Colonic mucosa (tissue), 4 donors: Measurements from ENCODE around the gene CASP6. TPM values are rescaled to one million over a fixed set of nuclear protein-coding genes. Genes with fewer than 3 reads are reported as not detected.

Experiments
- DNase-seq: peaks from one replicate; pipeline ENCODE4 v3.0.0-alpha.2; 2020
- H3K27ac ChIP-seq: fragments of 200-600 bp; one replicate; pipeline ENCODE4 v1.8.0; 2021
- H3K27me3 ChIP-seq: fragments of 200-600 bp; one replicate; pipeline ENCODE4 v1.8.0; 2021
- H3K36me3 ChIP-seq: fragments of 200-600 bp; one replicate; pipeline ENCODE4 v1.8.0; 2021
- H3K4me1 ChIP-seq: fragments of 200-600 bp; one replicate; pipeline ENCODE4 v1.8.0; 2021; ENCODE audit warnings: mild to moderate bottlenecking
- H3K4me3 ChIP-seq: fragments of 200-600 bp; one replicate; pipeline ENCODE4 v1.8.0; 2021
- H3K9ac ChIP-seq, 2 donors: one replicate each; pipeline ENCODE4 v1.7.0; 2013; ENCODE audit warnings: control low read depth in 2 of 2, low read depth in 2 of 2, low read length in 2 of 2
- H3K9me3 ChIP-seq: fragments of 200-600 bp; one replicate; pipeline ENCODE4 v1.8.0; 2021
- intact Hi-C: fragments of 100-400 bp; cut with DNase I; formaldehyde crosslinking; loops from one replicate; pipeline ENCODE4 v1.14.1; 2022
- total RNA-seq, 2 donors: library from RNA; stranded (reverse); fragmentation: NEBNext Ultra II Directional in 1 of 2; extraction: Animal tissue kit (Norgen Biotek cat#: 25700) in 1 of 2; gene quantifications; one replicate each; pipeline ENCODE4 v1.2.1, GENCODE V29; 2021
- TF ChIP-seq, protein P1 (sequence below): fragments of 200-600 bp; IDR thresholded peaks from one replicate; pipeline ENCODE4 v1.8.0; 2022; ENCODE audit warnings: antibody characterized with exemption, mild to moderate bottlenecking
- donor health status: healthy.
- donor health status: DM: no; HTN: no; CAD: no.
- donor health status: DM: no; HTN: no; CAD: no.

The CASP6 gene
- total RNA-seq, 2 donors from 2014 or later: 110 to 115 TPM

DNA sequence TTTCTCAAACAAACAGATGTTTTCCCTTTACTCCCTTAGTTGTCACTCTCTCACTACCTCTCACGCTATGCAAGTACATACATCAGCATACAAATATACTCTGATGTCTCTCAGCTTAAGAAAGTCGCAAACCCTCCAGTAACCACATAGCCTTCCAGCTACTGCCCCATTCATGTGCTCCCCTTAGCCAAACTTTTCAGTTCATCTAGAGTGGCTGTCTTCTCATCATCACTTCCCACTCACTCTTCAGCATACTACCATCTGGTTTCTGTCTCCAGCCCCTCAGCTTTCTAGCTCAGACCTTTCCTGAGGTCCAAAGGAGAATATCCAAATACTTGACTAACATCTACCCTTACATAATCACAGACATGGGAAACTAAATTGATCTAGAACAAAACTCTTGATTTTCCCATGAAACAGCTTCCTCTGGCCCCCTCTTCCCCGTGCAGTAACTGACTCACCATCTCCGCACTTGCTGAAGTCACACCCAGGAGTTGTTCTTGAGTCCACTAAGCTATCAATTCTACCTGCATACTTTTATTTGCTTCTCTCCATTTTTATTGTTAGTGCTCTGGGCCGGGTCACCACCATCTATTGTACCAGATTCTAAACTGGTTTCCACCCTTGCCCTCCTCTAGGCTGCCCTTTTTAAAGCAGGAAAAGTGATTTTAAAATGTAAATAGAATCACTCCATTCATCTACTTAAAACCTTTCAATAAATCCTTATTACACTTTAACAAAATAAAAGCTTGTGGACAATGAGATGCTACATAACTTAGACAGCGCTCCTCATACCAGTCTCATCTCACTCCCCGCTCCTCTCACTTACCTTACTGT is 57.2 kb downstream of the CASP6 start:
- H3K27ac ChIP-seq: no peak overlapping the region
- intact Hi-C loops: no loop called here

GRCh38 chr4:109640644-109641043 is 62.6 kb downstream of the CASP6 start:
- intact Hi-C loops: no loop called here
- no peak for DNase-seq
- Histone ChIP-seq H3K4me1 (no peaks in the 10 kb centered on the region), H3K27ac (no peak overlapping the region), H3K9me3 (no peaks in the 10 kb centered on the region), H3K27me3 (no peaks in the 10 kb centered on the region), H3K9ac (no peak overlapping the region), H3K4me3 (no peak overlapping the region), H3K36me3 (no peaks in the 10 kb centered on the region)
- TF ChIP-seq, protein P1, sequence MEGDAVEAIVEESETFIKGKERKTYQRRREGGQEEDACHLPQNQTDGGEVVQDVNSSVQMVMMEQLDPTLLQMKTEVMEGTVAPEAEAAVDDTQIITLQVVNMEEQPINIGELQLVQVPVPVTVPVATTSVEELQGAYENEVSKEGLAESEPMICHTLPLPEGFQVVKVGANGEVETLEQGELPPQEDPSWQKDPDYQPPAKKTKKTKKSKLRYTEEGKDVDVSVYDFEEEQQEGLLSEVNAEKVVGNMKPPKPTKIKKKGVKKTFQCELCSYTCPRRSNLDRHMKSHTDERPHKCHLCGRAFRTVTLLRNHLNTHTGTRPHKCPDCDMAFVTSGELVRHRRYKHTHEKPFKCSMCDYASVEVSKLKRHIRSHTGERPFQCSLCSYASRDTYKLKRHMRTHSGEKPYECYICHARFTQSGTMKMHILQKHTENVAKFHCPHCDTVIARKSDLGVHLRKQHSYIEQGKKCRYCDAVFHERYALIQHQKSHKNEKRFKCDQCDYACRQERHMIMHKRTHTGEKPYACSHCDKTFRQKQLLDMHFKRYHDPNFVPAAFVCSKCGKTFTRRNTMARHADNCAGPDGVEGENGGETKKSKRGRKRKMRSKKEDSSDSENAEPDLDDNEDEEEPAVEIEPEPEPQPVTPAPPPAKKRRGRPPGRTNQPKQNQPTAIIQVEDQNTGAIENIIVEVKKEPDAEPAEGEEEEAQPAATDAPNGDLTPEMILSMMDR: no peak

More for the DNA sequence above, 57.2 kb downstream of the CASP6 start:
- no peaks in the 10 kb centered on the region for H3K36me3 ChIP-seq
- DNase-seq: no peak
- no peaks in the 10 kb centered on the region for H3K27me3 ChIP-seq
- TF ChIP-seq, protein P1: no peak
- H3K4me1 ChIP-seq: no peaks in the 10 kb centered on the region
- H3K9ac ChIP-seq: no peak overlapping the region
- H3K9me3 ChIP-seq: no peaks in the 10 kb centered on the region
- H3K4me3 ChIP-seq: no peak overlapping the region

Other genes with a start within 250 kb of the CASP6 start
- gene MCUB, start 143.2 kb downstream of the CASP6 start, total RNA-seq: 10 to 100 TPM; 10.4 to 11.7 TPM
- gene PLA2G12A, start 26.6 kb upstream of the CASP6 start, total RNA-seq: 10 to 100 TPM; 46.9 to 55.1 TPM
- 1 to 10 TPM; 1.6 to 6.8 TPM for gene CFI, start 98.6 kb upstream of the CASP6 start, total RNA-seq
- gene GAR1, start 112.3 kb upstream of the CASP6 start, total RNA-seq: 10 to 100 TPM; 16.8 to 21.0 TPM
- gene RRH, start 124.5 kb upstream of the CASP6 start, total RNA-seq: under 1 TPM in 1 of 2 donors, not detected in 1; 0.57 TPM
- under 1 TPM in 1 of 2 donors, not detected in 1; 0.15 TPM for gene LRIT3, start 144.7 kb upstream of the CASP6 start, total RNA-seq
- 1 to 10 TPM; 2.2 to 2.8 TPM for gene EGF, start 209.4 kb upstream of the CASP6 start, total RNA-seq